KMS-11 (cell line): Measurements from ENCODE around the gene MRGPRD.

Experiments used
- H2AFZ ChIP-seq: fragments of 200-600 bp; sonication (generic); 2 replicates; pipeline ENCODE4 v1.6.1; 2016; ENCODE audit warnings: antibody characterized with exemption, mixed run types, low read depth
- H3K27ac ChIP-seq: fragments of 200-600 bp; sonication (generic); 2 replicates; pipeline ENCODE4 v1.6.1; 2016; ENCODE audit warnings: mild to moderate bottlenecking, mixed run types
- H3K27me3 ChIP-seq: fragments of 200-600 bp; sonication (generic); 2 replicates; pipeline ENCODE4 v1.6.1; 2017; ENCODE audit warnings: mild to moderate bottlenecking, low read depth, mixed run types, moderate library complexity; ENCODE audit not compliant: insufficient read depth
- H3K36me3 ChIP-seq: fragments of 200-600 bp; sonication (generic); 2 replicates; pipeline ENCODE4 v1.6.1; 2017; ENCODE audit warnings: mild to moderate bottlenecking, mixed run types; ENCODE audit not compliant: insufficient read depth
- H3K4me1 ChIP-seq: fragments of 200-600 bp; sonication (generic); 2 replicates; pipeline ENCODE4 v1.6.1; 2016; ENCODE audit warnings: mild to moderate bottlenecking, low read depth, mixed run types; ENCODE audit not compliant: poor library complexity, severe bottlenecking
- H3K4me2 ChIP-seq: fragments of 200-600 bp; sonication (generic); 2 replicates; pipeline ENCODE4 v1.7.0; 2016; ENCODE audit warnings: mild to moderate bottlenecking, mixed run types
- H3K4me3 ChIP-seq: fragments of 200-600 bp; sonication (generic); IDR thresholded peaks from 2 replicates; pipeline ENCODE4 v1.6.1; 2017; ENCODE audit warnings: low read depth, low read length, mixed read lengths; ENCODE audit not compliant: insufficient read depth
- H3K79me2 ChIP-seq: fragments of 200-600 bp; sonication (generic); 2 replicates; pipeline ENCODE4 v1.6.1; 2016; ENCODE audit warnings: low read depth, mixed run types; ENCODE audit not compliant: insufficient read depth
- H3K9ac ChIP-seq: fragments of 200-600 bp; sonication (generic); 2 replicates; pipeline ENCODE4 v1.6.1; 2016; ENCODE audit warnings: mild to moderate bottlenecking, mixed run types
- H4K20me1 ChIP-seq: fragments of 200-600 bp; sonication (generic); 2 replicates; pipeline ENCODE4 v1.6.1; 2016; ENCODE audit warnings: mild to moderate bottlenecking, mixed run types; ENCODE audit not compliant: insufficient read depth
- CTCF ChIP-seq: fragments of 200-600 bp; sonication (generic); conservative IDR thresholded peaks from 2 replicates; pipeline ENCODE4 v1.6.1; 2017; ENCODE audit warnings: low read depth, mild to moderate bottlenecking, antibody characterized with exemption, low read length, moderate library complexity, mixed read lengths

MRGPRD gene

GRCh38 chr11:69004411-69005182, 23.8 kb upstream of the MRGPRD start:
- H3K27me3 ChIP-seq = peaks cover 65% of the 10 kb centered on the region
- H3K27ac ChIP-seq = no peak overlapping the region
- no peak overlapping the region for H3K9ac ChIP-seq
- H2AFZ ChIP-seq = no peak overlapping the region
- no peak overlapping the region for H3K4me2 ChIP-seq
- no peaks in the 10 kb centered on the region for H3K4me1 ChIP-seq
- H3K36me3 ChIP-seq = no peaks in the 10 kb centered on the region
- no peaks in the 10 kb centered on the region for H3K79me2 ChIP-seq
- TF ChIP-seq CTCF = no peak
- H3K4me3 ChIP-seq = no peak overlapping the region
- H4K20me1 ChIP-seq = no peaks in the 10 kb centered on the region

- Histone ChIP-seq H4K20me1 (no peaks in the 10 kb centered on the region), H3K9ac (no peak overlapping the region), H3K27ac (no peak overlapping the region), H3K27me3 (peaks cover 63% of the 10 kb centered on the region), H3K36me3 (no peaks in the 10 kb centered on the region), H2AFZ (no peak overlapping the region), H3K4me3 (no peak overlapping the region), H3K79me2 (no peaks in the 10 kb centered on the region), H3K4me2 (no peak overlapping the region), H3K4me1 (no peaks in the 10 kb centered on the region)
- no peak for TF ChIP-seq CTCF
These were observed 23.1 kb upstream of the MRGPRD start for GRCh38 chr11:69003866-69004367.

GRCh38 chr11:69003301-69003865, 22.6 kb upstream of the MRGPRD start:
- TF ChIP-seq CTCF = no peak
- no peak overlapping the region for H2AFZ ChIP-seq
- H4K20me1 ChIP-seq = no peaks in the 10 kb centered on the region
- no peaks in the 10 kb centered on the region for H3K4me1 ChIP-seq
- H3K79me2 ChIP-seq = no peaks in the 10 kb centered on the region
- H3K27ac ChIP-seq = no peak overlapping the region
- H3K4me2 ChIP-seq = no peak overlapping the region
- H3K4me3 ChIP-seq = no peak overlapping the region
- H3K27me3 ChIP-seq = peaks cover 63% of the 10 kb centered on the region
- H3K9ac ChIP-seq = no peak overlapping the region
- no peaks in the 10 kb centered on the region for H3K36me3 ChIP-seq

GRCh38 chr11:69002570-69003231, 21.9 kb upstream of the MRGPRD start:
- no peaks in the 10 kb centered on the region for H4K20me1 ChIP-seq
- no peaks in the 10 kb centered on the region for H3K36me3 ChIP-seq
- no peak overlapping the region for H3K9ac ChIP-seq
- no peak for TF ChIP-seq CTCF
- peaks cover 59% of the 10 kb centered on the region for H3K27me3 ChIP-seq
- H3K79me2 ChIP-seq = no peaks in the 10 kb centered on the region
- H3K27ac ChIP-seq = no peak overlapping the region
- H3K4me1 ChIP-seq = no peaks in the 10 kb centered on the region
- no peak overlapping the region for H2AFZ ChIP-seq
- no peak overlapping the region for H3K4me3 ChIP-seq
- H3K4me2 ChIP-seq = no peak overlapping the region
